Ovary (tissue), 3 donors: ENCODE data around the gene SV2C.

Experiments used
- EP300 ChIP-seq: sonication (generic); formaldehyde crosslinking; IDR thresholded peaks from one replicate; pipeline ENCODE4 v1.6.1; 2017; ENCODE audit warnings: antibody characterized with exemption
- POLR2A ChIP-seq: fragments of 450-650 bp; IDR thresholded peaks from one replicate; pipeline ENCODE4 v1.6.1; 2017; ENCODE audit warnings: antibody characterized with exemption, mild to moderate bottlenecking, moderate library complexity
- TF ChIP-seq, protein P1 (sequence below), 3 donors: fragments of 450-650 bp in 2 of 3; fragments of 200-600 bp in 1 of 3; IDR thresholded peaks; one replicate each; pipeline versions ENCODE4 v1.5.1 to v1.8.0; 2016 to 2022; ENCODE audit warnings: antibody characterized with exemption in 3 of 3, mild to moderate bottlenecking in 1 of 3
- donor health status: DM: no; HTN: no; CAD: no.

GRCh38 chr5:76384705-76385104, 301.5 kb downstream of the SV2C start:
- TF ChIP-seq, protein P1, sequence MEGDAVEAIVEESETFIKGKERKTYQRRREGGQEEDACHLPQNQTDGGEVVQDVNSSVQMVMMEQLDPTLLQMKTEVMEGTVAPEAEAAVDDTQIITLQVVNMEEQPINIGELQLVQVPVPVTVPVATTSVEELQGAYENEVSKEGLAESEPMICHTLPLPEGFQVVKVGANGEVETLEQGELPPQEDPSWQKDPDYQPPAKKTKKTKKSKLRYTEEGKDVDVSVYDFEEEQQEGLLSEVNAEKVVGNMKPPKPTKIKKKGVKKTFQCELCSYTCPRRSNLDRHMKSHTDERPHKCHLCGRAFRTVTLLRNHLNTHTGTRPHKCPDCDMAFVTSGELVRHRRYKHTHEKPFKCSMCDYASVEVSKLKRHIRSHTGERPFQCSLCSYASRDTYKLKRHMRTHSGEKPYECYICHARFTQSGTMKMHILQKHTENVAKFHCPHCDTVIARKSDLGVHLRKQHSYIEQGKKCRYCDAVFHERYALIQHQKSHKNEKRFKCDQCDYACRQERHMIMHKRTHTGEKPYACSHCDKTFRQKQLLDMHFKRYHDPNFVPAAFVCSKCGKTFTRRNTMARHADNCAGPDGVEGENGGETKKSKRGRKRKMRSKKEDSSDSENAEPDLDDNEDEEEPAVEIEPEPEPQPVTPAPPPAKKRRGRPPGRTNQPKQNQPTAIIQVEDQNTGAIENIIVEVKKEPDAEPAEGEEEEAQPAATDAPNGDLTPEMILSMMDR (IDR thresholded peaks at IDR 0.05), result no peak
- TF ChIP-seq POLR2A, result no peak
- no peak for TF ChIP-seq EP300
